HEK293 (cell line): ENCODE data around the gene ATP2C1.
A peak's percentile ranks its signal among the peaks of the same experiment; 100 is the strongest.
"Not testable (repeated sequence)": the region's sequence is repeated elsewhere in the genome, so short reads cannot be mapped to it uniquely, and the experiment has no call there.

Experiments used
- CTCF ChIA-PET: fragments of 350-600 bp; formaldehyde crosslinking; extraction: SDS; loops from one replicate; lab custom pipeline; 2021; ENCODE audit warnings: antibody characterized with exemption; lab: Yijun Ruan, JAX
- POLR2A ChIA-PET: fragments of 300-600 bp; formaldehyde crosslinking; extraction: SDS; loops from one replicate; lab custom pipeline; 2020; ENCODE audit warnings: antibody characterized with exemption, inconsistent platforms; lab: Yijun Ruan, JAX
- H3K27ac ChIP-seq: fragments of 200-500 bp; sonication (Bioruptor generic); 2 replicates; pipeline ENCODE4 v1.5.1; 2014; ENCODE audit warnings: low read depth, low read length, control low read depth, inconsistent platforms; ENCODE audit errors: extremely low read depth
- H3K36me3 ChIP-seq, 2 experiments: fragments of 200-500 bp in 1 of 2; sonication (Bioruptor generic) in 1 of 2; 1 replicate in 1 of 2; 2 replicates in 1 of 2; pipeline ENCODE4 v1.5.1; 2014 to 2017; ENCODE audit warnings: inconsistent platforms in 2 of 2, low read length in 2 of 2; ENCODE audit not compliant: control insufficient read depth in 2 of 2, insufficient read depth in 1 of 2
- H3K4me1 ChIP-seq: fragments of 200-500 bp; sonication (Bioruptor generic); 2 replicates; pipeline ENCODE4 v1.5.1; 2014; ENCODE audit warnings: mild to moderate bottlenecking, low read length, inconsistent platforms; ENCODE audit not compliant: control insufficient read depth, insufficient read depth
- H3K4me3 ChIP-seq: 2 replicates; pipeline ENCODE4 v1.5.1; 2011; ENCODE audit warnings: low read depth, mild to moderate bottlenecking, control low read depth, low read length, moderate library complexity
- H3K9me3 ChIP-seq: fragments of 200-500 bp; sonication (Bioruptor generic); 2 replicates; pipeline ENCODE4 v1.5.1; 2014; ENCODE audit warnings: low read depth, low read length, inconsistent platforms; ENCODE audit not compliant: control insufficient read depth, insufficient read depth
- GLIS1 ChIP-seq: fragments of 450-650 bp; formaldehyde crosslinking; IDR thresholded peaks from 2 replicates; pipeline ENCODE4 v1.5.1; 2016; ENCODE audit warnings: missing biosample characterization, missing genetic modification characterization
- PATZ1 ChIP-seq: fragments of 450-650 bp; formaldehyde crosslinking; IDR thresholded peaks from 2 replicates; pipeline ENCODE4 v1.5.1; 2016; ENCODE audit warnings: missing biosample characterization, missing genetic modification characterization
- PBX3 ChIP-seq: sonication (generic); formaldehyde crosslinking; IDR thresholded peaks from 2 replicates; pipeline ENCODE4 v1.8.1; 2022; ENCODE audit warnings: mild to moderate bottlenecking, moderate library complexity, missing genetic modification reagents
- YY1 ChIP-seq: fragments of 450-650 bp; formaldehyde crosslinking; IDR thresholded peaks from 2 replicates; pipeline ENCODE4 v1.5.1; 2018; ENCODE audit warnings: missing biosample characterization, missing genetic modification characterization
- ZBTB1 ChIP-seq: fragments of 450-650 bp; formaldehyde crosslinking; IDR thresholded peaks from 2 replicates; pipeline ENCODE4 v1.5.1; 2016; ENCODE audit warnings: missing biosample characterization, missing genetic modification characterization
- ZBTB20 ChIP-seq: fragments of 450-650 bp; formaldehyde crosslinking; IDR thresholded peaks from 2 replicates; pipeline ENCODE4 v1.5.1; 2016; ENCODE audit warnings: missing biosample characterization, missing genetic modification characterization
- ZBTB44 ChIP-seq: fragments of 450-650 bp; IDR thresholded peaks from 2 replicates; pipeline ENCODE4 v1.5.1; 2018; ENCODE audit warnings: missing biosample characterization, mild to moderate bottlenecking, missing genetic modification characterization
- ZBTB8A ChIP-seq: fragments of 450-650 bp; formaldehyde crosslinking; IDR thresholded peaks from 2 replicates; pipeline ENCODE4 v1.5.1; 2016; ENCODE audit warnings: missing biosample characterization, missing genetic modification characterization
- ZNF121 ChIP-seq: fragments of 450-650 bp; formaldehyde crosslinking; IDR thresholded peaks from 2 replicates; pipeline ENCODE4 v1.5.1; 2016; ENCODE audit warnings: missing biosample characterization, missing genetic modification characterization
- ZNF146 ChIP-seq: fragments of 450-650 bp; formaldehyde crosslinking; IDR thresholded peaks from 2 replicates; pipeline ENCODE4 v1.5.1; 2016; ENCODE audit warnings: missing biosample characterization, missing genetic modification characterization
- ZNF148 ChIP-seq: fragments of 450-650 bp; formaldehyde crosslinking; IDR thresholded peaks from 2 replicates; pipeline ENCODE4 v1.5.0; 2017; ENCODE audit warnings: missing biosample characterization, missing genetic modification characterization, borderline replicate concordance
- ZNF155 ChIP-seq: fragments of 450-650 bp; formaldehyde crosslinking; IDR thresholded peaks from 2 replicates; pipeline ENCODE4 v1.5.1; 2016; ENCODE audit warnings: missing biosample characterization, missing genetic modification characterization
- ZNF175 ChIP-seq: fragments of 450-650 bp; formaldehyde crosslinking; IDR thresholded peaks from 2 replicates; pipeline ENCODE4 v1.5.1; 2016; ENCODE audit warnings: missing biosample characterization, missing genetic modification characterization
- ZNF214 ChIP-seq: fragments of 450-650 bp; formaldehyde crosslinking; IDR thresholded peaks from 2 replicates; pipeline ENCODE4 v1.5.1; 2017; ENCODE audit warnings: missing biosample characterization, mild to moderate bottlenecking, missing genetic modification characterization, borderline replicate concordance
- ZNF248 ChIP-seq: fragments of 450-650 bp; formaldehyde crosslinking; IDR thresholded peaks from 2 replicates; pipeline ENCODE4 v1.5.1; 2017; ENCODE audit warnings: missing biosample characterization, missing genetic modification characterization
- ZNF335 ChIP-seq: fragments of 450-650 bp; formaldehyde crosslinking; conservative IDR thresholded peaks from 2 replicates; pipeline ENCODE4 v1.5.1; 2016; ENCODE audit warnings: missing biosample characterization, missing genetic modification characterization
- ZNF391 ChIP-seq: fragments of 450-650 bp; formaldehyde crosslinking; IDR thresholded peaks from 2 replicates; pipeline ENCODE4 v1.5.1; 2016; ENCODE audit warnings: low read depth, missing biosample characterization, missing genetic modification characterization, borderline replicate concordance
- ZNF416 ChIP-seq: fragments of 450-650 bp; formaldehyde crosslinking; IDR thresholded peaks from 2 replicates; pipeline ENCODE4 v1.5.1; 2016; ENCODE audit warnings: missing biosample characterization, missing genetic modification characterization
- ZNF426 ChIP-seq: fragments of 450-650 bp; formaldehyde crosslinking; IDR thresholded peaks from 2 replicates; pipeline ENCODE4 v1.5.1; 2017; ENCODE audit warnings: missing biosample characterization, missing genetic modification characterization, mild to moderate bottlenecking, inconsistent platforms, moderate library complexity
- ZNF433 ChIP-seq: fragments of 450-650 bp; formaldehyde crosslinking; IDR thresholded peaks from 2 replicates; pipeline ENCODE4 v1.5.1; 2016; ENCODE audit warnings: missing biosample characterization, missing genetic modification characterization, low read depth
- ZNF449 ChIP-seq: fragments of 450-650 bp; formaldehyde crosslinking; IDR thresholded peaks from 2 replicates; pipeline ENCODE4 v1.5.1; 2017; ENCODE audit warnings: missing biosample characterization, mild to moderate bottlenecking, missing genetic modification characterization, moderate library complexity
- ZNF488 ChIP-seq: fragments of 450-650 bp; formaldehyde crosslinking; IDR thresholded peaks from 2 replicates; pipeline ENCODE4 v1.5.1; 2016; ENCODE audit warnings: missing biosample characterization, missing genetic modification characterization
- ZNF530 ChIP-seq: fragments of 450-650 bp; formaldehyde crosslinking; IDR thresholded peaks from 2 replicates; pipeline ENCODE4 v1.5.1; 2016; ENCODE audit warnings: low read depth, missing biosample characterization, missing genetic modification characterization
- ZNF571 ChIP-seq: fragments of 450-650 bp; formaldehyde crosslinking; IDR thresholded peaks from 2 replicates; pipeline ENCODE4 v1.5.0; 2017; ENCODE audit warnings: missing biosample characterization, missing genetic modification characterization
- ZNF623 ChIP-seq: fragments of 450-650 bp; formaldehyde crosslinking; IDR thresholded peaks from 2 replicates; pipeline ENCODE4 v1.5.1; 2016; ENCODE audit warnings: missing biosample characterization, missing genetic modification characterization
- ZNF747 ChIP-seq: fragments of 450-650 bp; formaldehyde crosslinking; IDR thresholded peaks from 2 replicates; pipeline ENCODE4 v1.5.1; 2016; ENCODE audit warnings: missing biosample characterization, missing genetic modification characterization

The ATP2C1 gene

GRCh38 chr3:130971208-130971607 lies 77.3 kb downstream of the ATP2C1 start (continued):
- no peak for TF ChIP-seq ZNF148
- TF ChIP-seq ZNF488 (tag by site-specific recombination) = no peak
- TF ChIP-seq ZNF391 (tag by site-specific recombination) = no peak
- no peak for TF ChIP-seq ZNF248 (tag by site-specific recombination)
- no peak for TF ChIP-seq ZBTB20 (tag by site-specific recombination)
- no peak for TF ChIP-seq ZBTB44 (tag by site-specific recombination)

GRCh38 chr3:130972592-130972991 lies 78.7 kb downstream of the ATP2C1 start:
- H3K4me3 ChIP-seq, H3K27ac ChIP-seq, H3K9me3 ChIP-seq, POLR2A ChIA-PET, H3K4me1 ChIP-seq, CTCF ChIA-PET: not testable (repeated sequence)
- peaks cover 0 to 37% of the 10 kb centered on the region in 2 experiments; a peak in 2 of 3 replicates for H3K36me3 ChIP-seq
- peak; percentile 92 for TF ChIP-seq ZNF146 (tag by site-specific recombination)

GRCh38 chr3:130973406-130973805 lies 79.5 kb downstream of the ATP2C1 start:
- Histone ChIP-seq H3K4me1 (no peaks in the 10 kb centered on the region), H3K9me3 (no peaks in the 10 kb centered on the region), H3K36me3 (peaks cover 0 to 37% of the 10 kb centered on the region in 2 experiments; a peak in 2 of 3 replicates), H3K4me3 (no peak overlapping the region), H3K27ac (no peak overlapping the region)
- ChIA-PET POLR2A (no interaction called here), CTCF (no interaction called here)
- TF ChIP-seq ZNF426 = no peak
- no peak for TF ChIP-seq ZNF214 (tag by site-specific recombination)
- TF ChIP-seq ZNF623 (tag by site-specific recombination) = no peak
- TF ChIP-seq ZNF747 (tag by site-specific recombination) = no peak
- no peak for TF ChIP-seq ZNF449 (tag by site-specific recombination)
- TF ChIP-seq ZNF571 (tag by site-specific recombination) = no peak
- TF ChIP-seq ZNF530 (tag by site-specific recombination) = no peak
- TF ChIP-seq PATZ1 (tag by site-specific recombination) = no peak
- no peak for TF ChIP-seq ZNF416 (tag by site-specific recombination)
- no peak for TF ChIP-seq ZNF175 (tag by site-specific recombination)
- TF ChIP-seq ZNF433 (tag by site-specific recombination) = no peak
- no peak for TF ChIP-seq YY1 (tag by site-specific recombination)
- no peak for TF ChIP-seq ZBTB1
- no peak for TF ChIP-seq ZNF335 (tag by site-specific recombination)
- TF ChIP-seq ZNF121 (tag by site-specific recombination) = no peak
- no peak for TF ChIP-seq ZNF155 (tag by site-specific recombination)
- TF ChIP-seq ZBTB8A (tag by site-specific recombination) = no peak
- TF ChIP-seq GLIS1 (tag by site-specific recombination) = no peak
- TF ChIP-seq PBX3 (CRISPR knock-in tag) = no peak
